RKO (cell line): ENCODE results near the gene ARSI.

Experiments used
- DNase-seq: peaks from one replicate; pipeline ENCODE4 v3.0.0-alpha.2; 2016; ENCODE audit warnings: low spot score

Gene ARSI

DNA sequence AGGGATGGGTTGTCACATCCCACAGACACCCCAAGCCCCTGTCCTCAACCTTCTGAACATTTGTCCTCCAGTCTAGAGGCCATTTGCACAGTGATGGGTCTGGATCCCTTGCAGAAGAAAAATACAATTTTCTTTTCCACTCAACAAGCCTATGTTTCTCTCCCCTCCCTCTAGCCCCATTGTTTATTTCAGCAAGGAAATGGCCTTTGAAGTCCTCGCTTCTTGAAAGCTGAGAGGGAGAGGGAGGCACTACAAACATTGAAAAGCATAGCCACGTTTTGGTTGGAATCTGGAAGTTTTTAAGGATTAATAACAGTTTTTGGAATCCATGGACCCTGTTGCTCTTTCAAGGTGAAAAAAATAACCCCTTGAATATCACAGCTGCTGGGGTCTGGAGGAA, 24.0 kb upstream of the ARSI start:
- no peak for DNase-seq

GRCh38 chr5:150325426-150325825, 22.7 kb upstream of the ARSI start:
- no peak for DNase-seq

DNA sequence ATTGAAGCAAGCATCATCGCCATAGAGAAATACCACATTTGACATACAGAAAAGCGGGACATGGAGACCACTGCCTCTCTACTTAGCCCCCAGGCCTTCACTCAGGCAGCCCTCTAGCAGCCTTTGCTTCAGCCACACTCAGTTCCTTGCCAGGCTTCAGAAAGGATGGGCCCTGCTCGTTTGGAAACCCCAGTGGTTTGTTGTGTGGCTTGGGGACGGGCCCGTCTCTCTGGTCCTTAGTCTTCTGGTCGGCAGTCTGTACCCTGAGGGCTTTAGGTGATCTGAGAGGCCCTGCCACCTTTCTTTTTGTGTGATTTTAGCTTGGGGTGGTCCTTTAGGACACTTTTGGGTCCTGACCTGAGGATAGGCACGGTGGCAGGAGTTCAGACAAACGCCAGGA, 21.1 kb upstream of the ARSI start:
- no peak for DNase-seq

GRCh38 chr5:150323092-150323491, 20.4 kb upstream of the ARSI start:
- DNase-seq: no peak

DNA sequence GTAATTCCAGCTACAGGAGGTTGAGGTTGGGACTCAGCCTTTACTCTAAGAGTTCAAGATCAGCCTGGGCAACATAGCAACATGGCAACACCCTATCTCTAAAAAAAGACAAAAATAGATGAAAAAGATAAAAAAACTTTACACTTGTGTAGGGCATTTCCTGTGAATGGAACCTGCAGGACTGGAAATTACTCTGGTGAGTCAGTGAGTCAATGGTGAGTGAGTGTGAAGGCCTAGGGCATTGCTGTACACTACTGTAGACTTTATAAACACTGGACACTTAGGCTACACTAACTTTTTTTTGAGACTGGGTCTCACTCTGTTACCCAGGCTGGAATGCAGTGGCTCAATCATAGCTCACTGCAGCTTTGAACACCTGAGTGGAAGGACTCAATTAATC, 19.5 kb upstream of the ARSI start:
- DNase-seq: peak; percentile 19

GRCh38 chr5:150321784-150322183, 19.1 kb upstream of the ARSI start:
- no peak for DNase-seq

- DNase-seq: no peak
Measured at GRCh38 chr5:150321211-150321610, 18.5 kb upstream of the ARSI start.

DNA sequence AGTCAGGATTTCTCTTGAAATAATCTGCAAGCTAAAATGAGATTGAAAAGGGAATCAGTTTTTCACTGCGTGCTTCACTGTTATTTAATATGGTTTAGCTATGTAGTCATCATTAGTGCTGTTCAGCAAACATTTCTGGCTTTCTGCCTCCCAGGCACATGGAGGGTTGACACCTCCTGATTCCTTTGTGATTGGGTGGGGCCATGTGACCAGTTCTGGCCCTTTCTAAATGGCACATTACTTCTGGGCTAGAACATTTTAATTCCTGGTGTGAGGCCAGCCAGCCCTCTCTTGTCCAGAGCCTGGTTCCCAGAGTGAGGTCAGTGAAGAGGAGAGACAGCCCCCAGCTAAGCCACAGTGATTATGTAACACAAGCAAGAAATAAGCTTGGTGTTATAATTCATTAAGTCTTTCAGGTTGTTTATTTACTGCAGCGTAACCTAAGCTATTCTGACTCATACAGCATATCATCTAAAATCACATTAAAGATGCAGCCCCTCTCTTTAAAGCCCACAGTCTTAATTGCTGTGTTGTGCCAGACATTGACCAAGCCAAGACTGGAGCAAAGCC, 17.4 kb upstream of the ARSI start:
- peak; percentile 10 for DNase-seq

GRCh38 chr5:150319484-150319790, 16.7 kb upstream of the ARSI start:
- no peak for DNase-seq

DNA sequence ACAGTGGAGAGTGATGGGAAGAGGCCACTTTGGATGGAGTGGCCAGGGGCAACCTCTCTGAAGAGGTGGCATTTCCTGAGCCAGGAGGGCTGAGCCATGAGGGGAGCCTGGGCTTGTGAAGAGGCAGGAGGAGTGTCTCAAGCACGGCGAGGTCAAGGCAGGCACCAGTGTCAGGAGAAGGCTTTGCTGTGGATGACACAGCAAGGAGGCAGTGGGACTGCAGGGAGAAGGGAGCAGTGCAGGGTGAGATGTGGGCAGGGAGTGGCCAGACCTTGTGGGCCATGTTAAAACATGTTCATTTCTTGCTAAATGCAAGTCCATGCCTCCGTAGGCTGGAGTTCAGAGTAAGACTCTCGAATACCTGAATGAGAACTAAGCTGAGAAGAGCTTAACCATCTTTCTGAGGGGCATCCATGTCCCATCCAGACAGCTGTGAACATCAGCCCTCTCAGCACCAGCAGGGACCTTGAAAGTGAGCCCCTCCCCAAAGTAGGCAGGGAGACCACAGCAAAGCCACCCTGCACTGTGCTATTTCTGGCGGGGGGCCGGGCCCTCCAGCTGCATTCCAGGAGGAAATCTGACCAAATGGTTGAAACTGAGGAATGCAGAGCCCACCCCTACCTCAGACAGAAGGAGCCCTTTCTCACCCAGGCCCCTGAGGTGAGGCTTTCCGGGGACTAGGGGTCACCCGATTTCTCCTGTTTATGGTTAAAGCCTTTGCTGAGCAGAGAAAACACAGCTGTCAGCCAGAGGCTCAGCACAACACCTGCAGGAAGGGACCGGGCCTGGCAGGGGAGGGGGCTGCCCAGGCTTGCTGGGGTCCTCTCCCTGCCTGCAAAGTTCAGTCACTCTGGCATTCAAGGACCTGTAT, 16.1 kb upstream of the ARSI start:
- DNase-seq: no peak

GRCh38 chr5:150317048-150318003, 14.6 kb upstream of the ARSI start:
- DNase-seq: peak; percentile 93

GRCh38 chr5:150316320-150316719, 13.6 kb upstream of the ARSI start:
- no peak for DNase-seq

DNA sequence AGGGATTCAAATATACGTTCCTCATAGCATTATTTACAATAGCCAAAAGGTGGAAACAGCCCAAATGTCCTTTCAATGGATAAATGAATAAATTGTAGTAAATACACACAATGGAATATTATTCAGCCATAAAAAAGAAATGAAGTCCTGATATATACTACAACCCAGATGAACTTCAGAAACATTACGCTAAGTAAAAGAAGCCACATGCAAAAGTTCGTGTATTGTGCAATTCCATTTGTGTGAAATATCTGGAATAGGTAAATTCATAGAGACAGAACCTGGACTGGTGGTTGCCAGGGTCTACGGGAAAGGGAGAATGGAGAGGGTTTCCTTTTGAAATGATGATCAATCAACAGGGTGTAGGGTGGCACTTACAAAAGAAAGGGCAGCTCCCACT, 12.5 kb upstream of the ARSI start:
- no peak for DNase-seq

GRCh38 chr5:150313921-150314716, 11.4 kb upstream of the ARSI start:
- no peak for DNase-seq

DNA sequence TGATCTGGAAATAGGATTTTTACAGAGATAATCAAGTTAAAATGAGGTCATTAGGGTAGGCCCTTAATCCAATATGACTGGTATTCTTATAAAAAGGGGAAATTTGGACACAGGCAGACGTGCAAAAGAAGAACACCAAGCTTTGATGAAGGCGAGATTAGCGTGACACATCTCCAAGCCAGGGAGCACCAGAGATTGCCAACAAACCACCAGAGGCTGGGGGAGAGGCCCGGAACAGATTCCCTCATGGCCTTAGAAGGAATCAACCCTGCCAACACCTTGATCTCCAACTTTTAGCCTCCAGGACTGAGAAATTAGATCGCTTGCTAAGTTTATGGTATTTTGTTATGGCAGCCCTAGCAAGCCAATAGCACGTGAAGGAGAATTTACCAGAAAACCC, 10.8 kb upstream of the ARSI start:
- no peak for DNase-seq

- no peak for DNase-seq
Measured at GRCh38 chr5:150312518-150312917, 9.8 kb upstream of the ARSI start.

DNA sequence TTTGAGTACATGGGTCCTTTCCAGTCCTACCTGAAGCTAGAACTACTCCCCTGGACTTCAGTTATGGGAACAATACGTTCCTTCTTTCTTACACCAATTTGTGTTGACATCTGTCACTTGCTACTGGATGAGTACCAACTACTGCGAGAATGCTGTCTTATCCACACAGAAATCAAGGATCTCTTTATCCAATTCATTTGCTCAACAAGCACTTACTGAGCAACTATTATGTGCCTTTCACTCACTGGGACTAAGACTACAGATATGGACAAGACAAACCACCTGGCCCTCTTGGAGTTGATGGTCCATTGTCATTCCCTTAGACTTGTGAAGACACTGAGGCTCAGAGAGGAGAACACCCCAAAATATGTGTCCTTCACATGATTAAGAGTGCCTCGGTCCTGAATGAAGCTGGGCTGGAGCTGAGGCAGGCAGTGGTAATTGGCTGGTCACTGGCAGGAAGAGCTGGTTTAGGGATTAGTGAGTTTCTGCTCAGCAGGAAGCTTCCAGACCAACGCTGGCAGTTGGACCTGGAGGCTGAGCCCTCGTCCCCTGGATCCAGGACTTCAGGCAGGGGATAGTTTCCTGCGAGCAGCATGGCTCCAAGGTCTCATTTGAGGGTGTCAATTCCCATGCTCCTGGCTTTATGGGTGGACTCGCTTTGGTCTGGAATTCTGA, 8.4 kb upstream of the ARSI start:
- DNase-seq: no peak

DNA sequence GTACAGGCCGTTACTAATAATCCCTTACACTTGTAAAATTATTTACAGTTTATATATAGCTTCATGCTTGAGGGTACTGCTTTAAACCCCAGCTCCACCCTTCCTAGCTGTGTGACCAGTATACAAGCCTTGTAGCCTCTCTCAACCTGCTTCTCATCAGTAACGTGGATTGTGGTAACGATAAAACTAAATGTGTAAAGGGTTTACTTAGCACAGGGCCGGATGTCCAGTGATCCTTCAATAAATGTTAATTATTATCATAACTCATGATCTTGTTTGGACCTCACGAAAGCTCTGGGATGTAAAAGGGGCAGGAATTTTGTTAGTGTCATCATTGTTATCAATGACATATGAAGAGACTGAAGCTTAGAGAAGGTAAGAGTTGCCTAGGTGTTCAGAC, 7.5 kb upstream of the ARSI start:
- DNase-seq: no peak

DNA sequence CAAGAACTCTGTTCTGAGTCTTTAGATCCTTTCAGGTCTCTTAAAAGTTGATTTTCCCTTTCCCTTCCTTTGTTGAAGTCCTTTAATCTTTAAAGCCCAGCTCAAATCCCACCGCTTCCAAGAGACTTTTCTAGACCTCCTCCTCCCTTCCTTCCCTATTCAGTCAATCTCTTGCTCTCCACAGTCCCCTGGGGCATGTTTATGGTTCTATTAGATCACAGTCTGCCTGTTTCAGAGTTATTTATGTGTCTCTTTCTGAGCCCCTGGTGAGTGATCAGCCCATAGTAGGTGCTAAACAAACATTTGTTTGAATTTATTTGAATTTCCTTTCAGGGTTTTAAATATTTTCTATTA, 7.2 kb upstream of the ARSI start:
- no peak for DNase-seq

DNA sequence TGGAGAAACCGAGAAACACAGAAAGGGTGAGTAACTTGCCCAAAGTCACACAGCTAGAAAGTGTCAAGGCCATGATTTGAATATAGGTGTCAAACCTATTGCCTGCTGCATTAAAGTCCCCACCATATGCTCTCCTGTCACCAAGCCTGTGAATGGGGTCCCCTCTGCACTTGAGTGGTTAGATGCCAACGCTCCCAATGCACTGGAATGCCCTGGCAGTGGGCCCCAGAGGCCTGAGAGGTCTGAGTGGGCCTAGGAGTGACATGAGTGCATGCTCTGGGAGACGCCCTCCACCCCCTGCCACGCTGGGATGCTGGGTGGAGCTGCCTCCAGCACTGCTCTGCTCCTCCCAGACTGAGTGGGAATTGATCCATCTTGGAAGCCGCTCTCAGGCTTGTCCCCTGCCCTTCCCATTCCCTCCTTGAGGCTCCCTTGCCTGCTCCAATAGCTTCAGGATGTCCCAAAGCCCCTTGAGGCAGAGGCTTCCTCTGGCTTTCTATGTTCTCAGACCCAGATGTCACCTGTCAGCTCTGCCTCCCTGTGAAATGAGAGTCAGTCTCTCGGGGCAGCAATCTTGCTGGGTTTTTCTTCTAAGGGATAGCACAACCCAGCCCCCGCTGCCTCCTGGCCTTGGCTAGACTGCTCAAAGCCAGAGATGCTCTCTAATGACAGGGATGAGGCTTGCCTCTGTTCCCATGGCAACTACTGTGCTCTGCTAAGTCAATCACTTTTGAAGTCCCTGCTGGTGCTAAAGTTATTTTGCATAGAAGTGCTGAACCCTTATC, 6.6 kb upstream of the ARSI start:
- no peak for DNase-seq
